Right cardiac atrium (tissue), 5 donors: ENCODE results near the gene ALPG. TPM values are rescaled to one million over a fixed set of nuclear protein-coding genes. Genes with fewer than 3 reads are reported as not detected.
"Not testable (repeated sequence)": the region's sequence is repeated elsewhere in the genome, so short reads cannot be mapped to it uniquely, and the experiment has no call there.

Experiments used
- ATAC-seq, 2 donors: fragments of 200-7000 bp; cut with Tn5 transposase; one replicate each; pipeline versions ENCODE4 v1.8.0 to v1.9.1; 2020; ENCODE audit warnings: moderate library complexity in 2 of 2, mild to moderate bottlenecking in 1 of 2
- DNase-seq, 3 donors: peaks; one replicate each; pipeline ENCODE4 v3.0.0-alpha.2; 2020
- H3K27ac ChIP-seq: one replicate; pipeline ENCODE4 v1.5.1; 2013; ENCODE audit warnings: mild to moderate bottlenecking, low read length, control low read depth, moderate library complexity
- H3K27me3 ChIP-seq: one replicate; pipeline ENCODE4 v1.6.1; 2013; ENCODE audit not compliant: control insufficient read depth, insufficient read depth
- H3K4me1 ChIP-seq: one replicate; pipeline ENCODE4 v1.6.1; 2013; ENCODE audit warnings: low read length; ENCODE audit not compliant: control insufficient read depth, insufficient read depth
- H3K4me3 ChIP-seq: one replicate; pipeline ENCODE4 v1.5.1; 2013; ENCODE audit warnings: low read length, control low read depth
- H3K9me3 ChIP-seq: one replicate; pipeline ENCODE4 v1.6.1; 2013; ENCODE audit warnings: low read length; ENCODE audit not compliant: control insufficient read depth
- WGBS: extraction: QIAGEN DNeasy Blood & Tissue Kit; methylation state at CpG from one replicate; pipeline ENCODE4 v1.1.7; 2013; 5-methylcytosine and 5-hydroxymethylcytosine counted together
- intact Hi-C, 4 donors: fragments of 100-400 bp; cut with DNase I; formaldehyde crosslinking; loops; one replicate each; pipeline versions ENCODE4 v1.11.0 to v1.14.0; 2022 to 2023
- polyA plus RNA-seq: library from polyadenylated mRNA; stranded (reverse); fragments of 200-250 nt; gene quantifications from one replicate; pipeline ENCODE4 v1.2.3, GENCODE V29; 2013
- total RNA-seq, 4 donors: library from RNA; stranded (reverse); fragmentation: NEBNext Ultra II Directional; extraction: Animal tissue kit (Norgen Biotek cat#: 25700); gene quantifications; one replicate each; pipeline ENCODE4 v1.2.1, GENCODE V29; 2021
- donor health status: healthy with polysubstance abuse.
- donor health status: DM: no; HTN: yes; CAD: no.
- donor health status: DM: no; HTN: no; CAD: no.
- donor health status: DM: no; HTN: yes; CAD: no; lungs with severe emphysema.
- donor health status: DM: yes; HTN: yes; CAD: no.

The ALPG gene
- total and polyA plus RNA-seq, 5 donors: not detected

- not testable (repeated sequence) for H3K4me1 ChIP-seq, H3K27me3 ChIP-seq, H3K4me3 ChIP-seq, DNase-seq, H3K27ac ChIP-seq, H3K9me3 ChIP-seq, ATAC-seq
- intact Hi-C loops: loop anchor here in 1 of 4 donors (5.0 kb wide), 1 partner anchor 537 kb away; no protein-coding TSS in a partner anchor
- 73% methylated on average over 14 of the region's 21 CpGs for WGBS
Observed at GRCh38 chr2:232443669-232444408, 37.2 kb downstream of the ALPG start.

GRCh38 chr2:232444409-232445148, 37.9 kb downstream of the ALPG start:
- WGBS: 80% methylated on average over 21 of the region's 21 CpGs
- Histone ChIP-seq H3K4me1 (no peaks in the 10 kb centered on the region), H3K27ac (no peak overlapping the region), H3K27me3 (no peaks in the 10 kb centered on the region), H3K4me3 (no peak overlapping the region), H3K9me3 (no peaks in the 10 kb centered on the region)
- intact Hi-C loops: loop anchor here in 2 of 4 donors (5.0 kb wide), 2 partner anchors 78 to 537 kb away; partner anchors contain the start of gene PRSS56 (in 2 of the 2)
- DNase-seq: peak in 2 of 3 donors; percentile 42 to 66
- ATAC-seq: no peak

GRCh38 chr2:232445149-232445885, 38.7 kb downstream of the ALPG start:
- intact Hi-C loops: loop anchor here in 2 of 4 donors (5.0 kb wide), 1 partner anchor 77 kb away; the partner anchor contains the start of gene PRSS56 (in 2 of the 2)
- not testable (repeated sequence) for H3K4me1 ChIP-seq, DNase-seq, H3K4me3 ChIP-seq, H3K27ac ChIP-seq, H3K9me3 ChIP-seq, H3K27me3 ChIP-seq, ATAC-seq
- 83% methylated on average over 26 of the region's 29 CpGs for WGBS

- not testable (repeated sequence) for H3K4me1 ChIP-seq, H3K27ac ChIP-seq, H3K9me3 ChIP-seq, H3K27me3 ChIP-seq, H3K4me3 ChIP-seq
- ATAC-seq (peak in 1 of 2 donors; percentile 9), DNase-seq (peak in 1 of 3 donors; percentile 66)
- WGBS: 33% methylated on average over 7 of the region's 9 CpGs
- intact Hi-C loops: loop anchor here in 3 of 4 donors (2.0 to 5.0 kb wide), 2 partner anchors 76 kb away; partner anchors contain the start of gene PRSS56 (in 2 of the 3)
Observed at GRCh38 chr2:232446266-232446777, 39.7 kb downstream of the ALPG start.

GRCh38 chr2:232447091-232447620, 40.5 kb downstream of the ALPG start:
- H3K27me3 ChIP-seq: no peaks in the 10 kb centered on the region
- no peaks in the 10 kb centered on the region for H3K9me3 ChIP-seq
- DNase-seq: no peak
- no peak overlapping the region for H3K4me3 ChIP-seq
- H3K4me1 ChIP-seq: no peaks in the 10 kb centered on the region
- WGBS: 81% methylated on average over 9 of the region's 9 CpGs
- no peak overlapping the region for H3K27ac ChIP-seq
- ATAC-seq: no peak
- intact Hi-C loops: loop anchor here in 3 of 4 donors (2.0 to 5.0 kb wide), 2 partner anchors 75 to 76 kb away; partner anchors contain the start of gene PRSS56 (in 2 of the 3)

- WGBS: 75% methylated on average over 18 of the region's 18 CpGs
- H3K27me3 ChIP-seq: no peaks in the 10 kb centered on the region
- H3K4me3 ChIP-seq: no peak overlapping the region
- H3K4me1 ChIP-seq: no peaks in the 10 kb centered on the region
- H3K27ac ChIP-seq: no peak overlapping the region
- intact Hi-C loops: loop anchor here in 3 of 4 donors (2.0 to 5.0 kb wide), 2 partner anchors 75 kb away; partner anchors contain the start of gene PRSS56 (in 2 of the 3)
- no peaks in the 10 kb centered on the region for H3K9me3 ChIP-seq
- no peak for ATAC-seq
- DNase-seq: no peak
Observed at GRCh38 chr2:232447638-232448303, 41.1 kb downstream of the ALPG start.

- Histone ChIP-seq H3K9me3 (no peaks in the 10 kb centered on the region), H3K27me3 (no peaks in the 10 kb centered on the region), H3K4me3 (no peak overlapping the region), H3K4me1 (no peaks in the 10 kb centered on the region), H3K27ac (no peak overlapping the region)
- ATAC-seq (no peak), DNase-seq (no peak)
- intact Hi-C loops: loop anchor here in 2 of 4 donors (5.0 kb wide), 1 partner anchor 74 kb away; the partner anchor contains the start of gene PRSS56 (in 2 of the 2)
- 63% methylated on average over 10 of the region's 10 CpGs for WGBS
Observed at GRCh38 chr2:232448304-232448690, 41.7 kb downstream of the ALPG start.

GRCh38 chr2:232449964-232450363, 43.3 kb downstream of the ALPG start:
- WGBS: 63% methylated on average over 12 of the region's 12 CpGs
- ATAC-seq (no peak), DNase-seq (no peak)
- H3K27me3 ChIP-seq: no peaks in the 10 kb centered on the region
- no peaks in the 10 kb centered on the region for H3K9me3 ChIP-seq
- H3K4me3 ChIP-seq: no peak overlapping the region
- H3K4me1 ChIP-seq: no peaks in the 10 kb centered on the region
- intact Hi-C loops: loop anchor here in 2 of 4 donors (5.0 kb wide), 1 partner anchor 72 kb away; the partner anchor contains the start of gene PRSS56 (in 2 of the 2)
- H3K27ac ChIP-seq: no peak overlapping the region

GRCh38 chr2:232451645-232452044, 45.0 kb downstream of the ALPG start:
- H3K27ac ChIP-seq, H3K4me3 ChIP-seq, intact Hi-C loops, DNase-seq, H3K9me3 ChIP-seq, ATAC-seq, H3K27me3 ChIP-seq, H3K4me1 ChIP-seq: not testable (repeated sequence)
- 74% methylated on average over 3 of the region's 3 CpGs for WGBS

GRCh38 chr2:232454630-232455029, 48.0 kb downstream of the ALPG start:
- H3K4me3 ChIP-seq: no peak overlapping the region
- H3K4me1 ChIP-seq: no peaks in the 10 kb centered on the region
- DNase-seq (no peak), ATAC-seq (no peak)
- 85% methylated on average over 9 of the region's 9 CpGs for WGBS
- H3K27me3 ChIP-seq: no peaks in the 10 kb centered on the region
- H3K9me3 ChIP-seq: no peaks in the 10 kb centered on the region
- intact Hi-C loops: no loop called here
- H3K27ac ChIP-seq: no peak overlapping the region
